ENCODE data around the gene COL9A1. TPM values are rescaled to one million over a fixed set of nuclear protein-coding genes. Genes with fewer than 3 reads are reported as not detected.

COL9A1 gene
- total RNA-seq, 4 donors from 2014 or later = not detected

DNA sequence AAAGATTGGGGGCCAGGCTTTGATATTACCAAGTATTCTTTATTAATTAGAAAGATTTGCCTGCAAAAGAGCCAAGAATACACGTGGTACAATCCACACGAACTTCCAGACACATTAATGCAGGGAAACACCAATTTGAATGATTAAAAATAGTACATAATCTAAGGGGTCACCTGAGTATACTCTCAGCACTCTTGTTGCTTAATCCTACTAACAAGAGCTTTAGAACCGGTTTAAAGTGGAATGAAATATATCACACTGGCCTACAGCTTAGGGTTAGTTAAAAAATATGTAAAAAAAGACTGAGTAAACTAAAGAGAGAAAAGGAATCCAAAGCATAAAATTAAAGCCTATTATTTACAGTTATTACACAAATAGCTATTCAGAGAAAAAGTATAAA lies 49.0 kb downstream of the COL9A1 start:
- no peak for TF ChIP-seq CTCF (IDR thresholded peaks at IDR 0.05; ENCODE audit: low read depth)

DNA sequence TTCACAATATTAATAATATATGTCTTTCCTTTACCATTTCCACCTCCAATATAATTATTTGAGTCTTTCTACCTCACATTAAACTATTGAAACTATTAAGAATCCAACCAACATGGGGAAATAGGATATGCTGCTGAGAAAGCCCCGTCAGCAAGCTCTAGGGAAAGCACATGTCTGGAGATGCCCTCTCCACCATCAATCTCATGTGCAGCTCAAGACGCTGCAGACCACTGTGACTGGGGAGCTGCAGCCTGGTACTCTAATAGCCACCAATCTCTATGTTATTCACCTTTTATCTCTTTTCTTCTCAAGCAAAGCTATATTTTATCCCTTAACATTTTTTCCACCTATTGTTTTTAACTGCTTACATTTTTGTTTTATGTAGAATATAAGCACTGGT lies 50.3 kb downstream of the COL9A1 start:
- no peak for TF ChIP-seq CTCF (IDR thresholded peaks at IDR 0.05; ENCODE audit: low read depth)

DNA sequence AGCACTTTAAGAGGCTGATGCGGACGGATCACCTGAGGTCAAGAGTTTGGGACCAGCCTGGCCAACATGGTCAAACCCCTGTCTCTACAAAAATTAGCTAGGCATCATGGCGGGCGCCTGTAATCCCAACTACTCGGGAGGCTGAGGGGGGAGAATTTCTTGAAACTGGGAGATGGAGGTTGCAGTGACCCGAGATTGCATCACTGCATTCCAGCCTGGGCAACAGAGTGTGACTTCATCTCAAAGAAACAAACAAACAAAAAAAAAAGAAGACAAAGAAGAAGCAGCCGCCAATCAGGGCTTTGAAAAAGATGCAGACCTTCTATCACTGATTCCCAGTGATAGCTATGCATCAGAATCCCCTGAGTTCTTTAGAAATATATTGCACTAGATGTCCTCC lies 56.8 kb downstream of the COL9A1 start:
- TF ChIP-seq CTCF (IDR thresholded peaks at IDR 0.05; ENCODE audit: low read depth) = no peak

- no peak for TF ChIP-seq CTCF (IDR thresholded peaks at IDR 0.05; ENCODE audit: low read depth)
Observed at GRCh38 chr6:70241991-70242420, 60.9 kb downstream of the COL9A1 start.

DNA sequence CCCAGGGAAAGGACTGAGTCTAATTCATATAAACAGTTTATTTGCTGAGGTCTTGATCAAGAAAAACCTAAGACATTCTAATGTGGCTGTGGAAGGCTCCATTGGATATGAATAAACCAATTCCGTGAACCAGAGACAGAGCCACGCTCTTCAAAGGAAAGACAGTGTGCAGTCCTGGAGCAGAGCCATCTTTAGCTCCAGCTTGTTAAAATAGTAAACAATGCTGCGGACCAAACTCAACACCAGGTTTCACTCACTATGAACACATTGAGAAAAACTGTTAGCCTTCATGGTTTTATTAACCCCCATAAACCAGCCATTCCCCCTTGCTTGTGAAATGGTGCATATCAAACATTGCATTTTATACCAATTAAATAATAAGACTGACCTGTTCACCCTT lies 61.9 kb downstream of the COL9A1 start:
- TF ChIP-seq CTCF (IDR thresholded peaks at IDR 0.05; ENCODE audit: low read depth) = no peak

DNA sequence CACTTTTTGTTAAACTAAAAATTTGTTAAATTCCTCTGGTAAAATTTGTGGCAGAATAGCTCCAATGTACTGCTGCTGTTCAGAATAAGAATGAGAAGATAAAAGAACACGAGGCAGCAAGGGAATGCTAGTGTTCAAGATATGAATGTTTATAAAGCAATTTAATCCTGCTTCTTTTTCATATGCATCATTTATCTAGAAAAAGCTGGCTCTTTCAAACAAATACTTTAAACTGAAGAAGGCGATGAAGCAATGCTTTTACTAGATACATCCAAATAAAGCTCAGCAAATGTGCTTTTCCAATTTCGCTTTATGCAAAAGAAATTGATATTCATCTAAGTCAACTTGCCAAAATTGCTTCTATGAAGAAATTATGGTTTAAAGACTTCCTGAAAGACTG lies 66.5 kb downstream of the COL9A1 start:
- TF ChIP-seq CTCF (IDR thresholded peaks at IDR 0.05; ENCODE audit: low read depth) = no peak

- no peak for TF ChIP-seq CTCF (IDR thresholded peaks at IDR 0.05; ENCODE audit: low read depth)
Observed at GRCh38 chr6:70234561-70235236, 68.2 kb downstream of the COL9A1 start.

All from subcutaneous adipose tissue (tissue), 4 donors.